CD4-positive, alpha-beta memory T cell (primary cell): Measurements from ENCODE around the gene ANKRD16. TPM values are rescaled to one million over a fixed set of nuclear protein-coding genes. Genes with fewer than 3 reads are reported as not detected.

Experiments used
- CTCF ChIA-PET: fragments of 350-600 bp; sonication (Branson Sonifier 250); formaldehyde crosslinking; loops from one replicate; lab custom pipeline; 2021; ENCODE audit warnings: inconsistent platforms; ENCODE audit not compliant: partially characterized antibody; lab: Charles Lee
- POLR2A ChIA-PET: fragments of 350-600 bp; sonication (Branson Sonifier 250); formaldehyde crosslinking; loops from one replicate; lab custom pipeline; 2021; ENCODE audit not compliant: partially characterized antibody; lab: Charles Lee
- DNase-seq, 5 donors: peaks; one replicate each; pipeline versions ENCODE4 v3.0.0 to v3.0.0-alpha.2; 2020 to 2022; ENCODE audit warnings: mixed read lengths in 1 of 5
- H3K27ac ChIP-seq: one replicate; pipeline ENCODE4 v1.7.0; 2013; ENCODE audit warnings: low read depth, low read length
- H3K27me3 ChIP-seq: 2 replicates; pipeline ENCODE4 v1.7.0; 2013; ENCODE audit warnings: mild to moderate bottlenecking, low read length, moderate library complexity; ENCODE audit not compliant: insufficient read depth
- H3K36me3 ChIP-seq: 2 replicates; pipeline ENCODE4 v1.7.0; 2013; ENCODE audit warnings: mild to moderate bottlenecking, low read length, moderate library complexity; ENCODE audit not compliant: insufficient read depth
- H3K4me1 ChIP-seq: 2 replicates; pipeline ENCODE4 v1.7.0; 2013; ENCODE audit warnings: mild to moderate bottlenecking, low read length, moderate library complexity; ENCODE audit not compliant: insufficient read depth
- H3K4me3 ChIP-seq, 2 donors: one replicate each; pipeline ENCODE4 v1.7.0; 2013; ENCODE audit warnings: low read length in 2 of 2, mild to moderate bottlenecking in 1 of 2
- H3K9me3 ChIP-seq, 2 donors: one replicate each; pipeline ENCODE4 v1.7.0; 2013; ENCODE audit warnings: low read length in 2 of 2, control low read depth in 1 of 2; ENCODE audit not compliant: control insufficient read depth in 1 of 2
- H3K27ac Mint-ChIP-seq, 7 donors: one replicate each; pipeline ENCODE4 v1.8.0; 2020 to 2021; ENCODE audit warnings: mixed read lengths in 7 of 7, mild to moderate bottlenecking in 6 of 7, inconsistent platforms in 3 of 7, moderate library complexity in 3 of 7
- H3K27me3 Mint-ChIP-seq, 2 donors: one replicate each; pipeline ENCODE4 v1.8.0; 2020 to 2021; ENCODE audit warnings: mixed read lengths in 2 of 2
- H3K36me3 Mint-ChIP-seq, 2 donors: one replicate each; pipeline ENCODE4 v1.8.0; 2020 to 2021; ENCODE audit warnings: mixed read lengths in 2 of 2, inconsistent platforms in 1 of 2, mild to moderate bottlenecking in 1 of 2
- H3K4me1 Mint-ChIP-seq, 4 donors: one replicate each; pipeline ENCODE4 v1.8.0; 2020 to 2021; ENCODE audit warnings: mixed read lengths in 4 of 4, mild to moderate bottlenecking in 1 of 4
- H3K4me3 Mint-ChIP-seq, 8 donors: one replicate each; pipeline ENCODE4 v1.8.0; 2020 to 2021; ENCODE audit warnings: mixed read lengths in 8 of 8, mild to moderate bottlenecking in 7 of 8, moderate library complexity in 6 of 8, inconsistent platforms in 3 of 8
- H3K9me3 Mint-ChIP-seq, 8 donors: one replicate each; pipeline ENCODE4 v1.8.0; 2020 to 2021; ENCODE audit warnings: mixed read lengths in 8 of 8, mild to moderate bottlenecking in 5 of 8, inconsistent platforms in 3 of 8, moderate library complexity in 1 of 8
- intact Hi-C: fragments of 100-400 bp; cut with micrococcal nuclease; formaldehyde crosslinking; loops from one replicate; pipeline ENCODE4 v1.15.1; 2023
- polyA plus RNA-seq, 2 donors: library from polyadenylated mRNA; unstranded; fragments of 300-500 nt; fragmentation: Illumina TruSeq; gene quantifications; one replicate each; pipeline ENCODE4 v1.2.3, GENCODE V29; 2021
- total RNA-seq, 2 experiments: library from RNA; stranded (reverse); gene quantifications; one replicate each; pipeline ENCODE4 v1.2.3, GENCODE V29; 2021

The ANKRD16 gene
- total and polyA plus RNA-seq, 4 experiments from 2014 or later: 1.5 to 8.4 (median 5.4) TPM

- Histone ChIP-seq H3K9me3 (no peaks in the 10 kb centered on the region), H3K4me1 (peaks cover 44% of the 10 kb centered on the region), H3K4me3 (peak overlapping the region in 1 of 2 donors; percentile 27), H3K27ac (no peak overlapping the region), H3K27me3 (no peaks in the 10 kb centered on the region), H3K36me3 (no peaks in the 10 kb centered on the region)
- Mint-ChIP-seq H3K27me3 (no peaks in the 10 kb centered on the region), H3K27ac (peak overlapping the region; percentile 48 to 92 (median 80)), H3K36me3 (peaks cover 38% of the 10 kb centered on the region in 2 donors), H3K9me3 (peaks cover 0 to 4% (median 0%) of the 10 kb centered on the region in 8 donors), H3K4me1 (peaks cover 33 to 73% (median 52%) of the 10 kb centered on the region in 4 donors), H3K4me3 (peak overlapping the region in 7 of 8 donors; percentile 12 to 74 (median 49))
- CTCF ChIA-PET: no interaction called here
- DNase-seq: peak in 1 of 5 donors; percentile 24
- POLR2A ChIA-PET: no interaction called here
- intact Hi-C loops: no loop called here
These were observed 6.1 kb upstream of the ANKRD16 start for GRCh38 chr10:5895804-5896203.

- POLR2A ChIA-PET: no interaction called here
- Mint-ChIP-seq H3K4me3 (peak overlapping the region in 5 of 8 donors; percentile 11 to 74 (median 54)), H3K9me3 (peaks cover 0 to 4% (median 0%) of the 10 kb centered on the region in 8 donors), H3K36me3 (peaks cover 38 to 41% of the 10 kb centered on the region in 2 donors), H3K27me3 (no peaks in the 10 kb centered on the region), H3K27ac (peak overlapping the region; percentile 2 to 90 (median 67)), H3K4me1 (peaks cover 36 to 77% (median 56%) of the 10 kb centered on the region in 4 donors)
- Histone ChIP-seq H3K27me3 (no peaks in the 10 kb centered on the region), H3K9me3 (no peaks in the 10 kb centered on the region), H3K4me3 (no peak overlapping the region), H3K4me1 (peaks cover 46% of the 10 kb centered on the region), H3K36me3 (no peaks in the 10 kb centered on the region), H3K27ac (no peak overlapping the region)
- no peak for DNase-seq
- CTCF ChIA-PET: no interaction called here
- intact Hi-C loops: no loop called here
These were observed 5.7 kb upstream of the ANKRD16 start for GRCh38 chr10:5895365-5895764.

- Histone ChIP-seq H3K27ac (no peak overlapping the region), H3K9me3 (no peaks in the 10 kb centered on the region), H3K27me3 (no peaks in the 10 kb centered on the region), H3K4me3 (no peak overlapping the region), H3K36me3 (no peaks in the 10 kb centered on the region), H3K4me1 (peaks cover 46% of the 10 kb centered on the region)
- H3K36me3 Mint-ChIP-seq: peaks cover 38 to 42% of the 10 kb centered on the region in 2 donors
- no peaks in the 10 kb centered on the region for H3K27me3 Mint-ChIP-seq
- H3K4me1 Mint-ChIP-seq: peaks cover 36 to 73% (median 56%) of the 10 kb centered on the region in 4 donors
- ChIA-PET CTCF (no interaction called here), POLR2A (no interaction called here)
- DNase-seq: no peak
- peak overlapping the region in 2 of 7 donors; percentile 25 to 74 for H3K27ac Mint-ChIP-seq
- H3K9me3 Mint-ChIP-seq: peaks cover 0 to 4% (median 0%) of the 10 kb centered on the region in 8 donors
- H3K4me3 Mint-ChIP-seq: no peak overlapping the region
- intact Hi-C loops: no loop called here
These were observed 5.2 kb upstream of the ANKRD16 start for GRCh38 chr10:5894873-5895272.

GRCh38 chr10:5894403-5894802 is 4.7 kb upstream of the ANKRD16 start:
- peak overlapping the region in 3 of 7 donors; percentile 27 to 82 (median 43) for H3K27ac Mint-ChIP-seq
- ChIA-PET POLR2A (no interaction called here), CTCF (interaction anchor here (1.0 kb wide), 1 partner anchor 22 kb away, joined by 3 read pairs; no protein-coding TSS in a partner anchor)
- H3K4me3 ChIP-seq: no peak overlapping the region
- H3K9me3 Mint-ChIP-seq: peaks cover 0 to 4% (median 0%) of the 10 kb centered on the region in 8 donors
- H3K27me3 ChIP-seq: no peaks in the 10 kb centered on the region
- H3K36me3 Mint-ChIP-seq: peaks cover 38 to 43% of the 10 kb centered on the region in 2 donors
- no peaks in the 10 kb centered on the region for H3K9me3 ChIP-seq
- H3K36me3 ChIP-seq: no peaks in the 10 kb centered on the region
- intact Hi-C loops: no loop called here
- H3K27me3 Mint-ChIP-seq: no peaks in the 10 kb centered on the region
- no peak overlapping the region for H3K27ac ChIP-seq
- DNase-seq: no peak
- peaks cover 36 to 71% (median 54%) of the 10 kb centered on the region in 4 donors for H3K4me1 Mint-ChIP-seq
- peaks cover 46% of the 10 kb centered on the region for H3K4me1 ChIP-seq
- H3K4me3 Mint-ChIP-seq: no peak overlapping the region

- Mint-ChIP-seq H3K27ac (peak overlapping the region in 3 of 7 donors; percentile 3 to 11 (median 5)), H3K9me3 (peaks cover 0 to 4% (median 0%) of the 10 kb centered on the region in 8 donors), H3K27me3 (no peaks in the 10 kb centered on the region), H3K36me3 (peaks cover 38 to 45% of the 10 kb centered on the region in 2 donors), H3K4me1 (peaks cover 40 to 72% (median 57%) of the 10 kb centered on the region in 4 donors), H3K4me3 (peak overlapping the region in 2 of 8 donors; percentile 6 to 70)
- Histone ChIP-seq H3K27ac (no peak overlapping the region), H3K27me3 (no peaks in the 10 kb centered on the region), H3K4me1 (peaks cover 51% of the 10 kb centered on the region), H3K4me3 (no peak overlapping the region), H3K9me3 (no peaks in the 10 kb centered on the region), H3K36me3 (no peaks in the 10 kb centered on the region)
- POLR2A ChIA-PET: no interaction called here
- DNase-seq: no peak
- intact Hi-C loops: no loop called here
- CTCF ChIA-PET: interaction anchor here (1.0 kb wide), 1 partner anchor 20 kb away, joined by 3 read pairs; no protein-coding TSS in a partner anchor
These were observed 3.6 kb upstream of the ANKRD16 start for GRCh38 chr10:5893321-5893720.

- no peaks in the 10 kb centered on the region for H3K27me3 Mint-ChIP-seq
- no peaks in the 10 kb centered on the region for H3K9me3 Mint-ChIP-seq
- POLR2A ChIA-PET: interaction anchor here (0.7 kb wide), 1 partner anchor 117 kb away, joined by 3 read pairs; no protein-coding TSS in a partner anchor
- CTCF ChIA-PET: interaction anchor here (2.8 kb wide), 1 partner anchor 194 kb away, joined by 10 read pairs; no protein-coding TSS in a partner anchor
- Histone ChIP-seq H3K4me3 (no peak overlapping the region), H3K27ac (no peak overlapping the region), H3K36me3 (no peaks in the 10 kb centered on the region), H3K27me3 (no peaks in the 10 kb centered on the region), H3K4me1 (peaks cover 54% of the 10 kb centered on the region), H3K9me3 (no peaks in the 10 kb centered on the region)
- H3K36me3 Mint-ChIP-seq: peaks cover 27 to 39% of the 10 kb centered on the region in 2 donors
- peak overlapping the region in 3 of 7 donors; percentile 13 to 88 (median 74) for H3K27ac Mint-ChIP-seq
- peaks cover 42 to 70% (median 60%) of the 10 kb centered on the region in 4 donors for H3K4me1 Mint-ChIP-seq
- H3K4me3 Mint-ChIP-seq: peak overlapping the region in 7 of 8 donors; percentile 15 to 94 (median 55)
- intact Hi-C loops: no loop called here
- DNase-seq: no peak
These were observed 2.3 kb upstream of the ANKRD16 start for GRCh38 chr10:5892007-5892406.

- Mint-ChIP-seq H3K9me3 (no peaks in the 10 kb centered on the region), H3K4me3 (peak overlapping the region; percentile 91 to 94 (median 93)), H3K36me3 (peaks cover 19 to 38% of the 10 kb centered on the region in 2 donors), H3K4me1 (peaks cover 42 to 67% (median 55%) of the 10 kb centered on the region in 4 donors), H3K27me3 (no peaks in the 10 kb centered on the region), H3K27ac (peak overlapping the region in 6 of 7 donors; percentile 87 to 95 (median 91))
- Histone ChIP-seq H3K4me3 (peak overlapping the region in 1 of 2 donors; percentile 54), H3K27me3 (no peaks in the 10 kb centered on the region), H3K27ac (peak overlapping the region; percentile 79), H3K4me1 (peaks cover 44% of the 10 kb centered on the region), H3K9me3 (no peaks in the 10 kb centered on the region), H3K36me3 (no peaks in the 10 kb centered on the region)
- no peak for DNase-seq
- POLR2A ChIA-PET: interaction anchor here (0.7 to 3.6 kb wide), 6 partner anchors 17 to 384 kb away, joined by 3 to 34 read pairs (median 3); partner anchors contain the start of genes IL15RA and TASOR2
- intact Hi-C loops: no loop called here
- CTCF ChIA-PET: interaction anchor here (2.8 kb wide), 1 partner anchor 195 kb away, joined by 10 read pairs; no protein-coding TSS in a partner anchor
These were observed 1.3 kb upstream of the ANKRD16 start for GRCh38 chr10:5891009-5891408.
